GM12878 (cell line): ENCODE results near the gene ZNF532. TPM values are rescaled to one million over a fixed set of nuclear protein-coding genes. Genes with fewer than 3 reads are reported as not detected.

Source experiments
- BCL3 ChIP-seq: IDR thresholded peaks from 2 replicates; pipeline ENCODE4 v1.6.1; 2011; ENCODE audit warnings: borderline replicate concordance, low read depth, mild to moderate bottlenecking, moderate library complexity, low read length; ENCODE audit not compliant: insufficient read depth, poor library complexity, severe bottlenecking
- CEBPZ ChIP-seq: fragments of 150-350 bp; IDR thresholded peaks from 2 replicates; pipeline ENCODE4 v1.6.1; 2016; ENCODE audit warnings: low read depth, low read length
- ELK1 ChIP-seq: IDR thresholded peaks from 2 replicates; pipeline ENCODE4 v1.6.1; 2012; ENCODE audit warnings: low read depth, low read length, improper control_type of control experiment
- ETV6 ChIP-seq, 2 experiments: fragments of 450-650 bp in 1 of 2; IDR thresholded peaks in 1 of 2; conservative IDR thresholded peaks in 1 of 2; 2 replicates each; pipeline ENCODE4 v1.6.1; 2014; ENCODE audit warnings: antibody characterized with exemption in 1 of 2, borderline replicate concordance in 1 of 2, low read depth in 1 of 2, mild to moderate bottlenecking in 1 of 2, moderate library complexity in 1 of 2
- PAX5 ChIP-seq: IDR thresholded peaks from 2 replicates; pipeline ENCODE4 v1.6.1; 2011; ENCODE audit warnings: low read depth, low read length, borderline replicate concordance
- SREBF2 ChIP-seq: IDR thresholded peaks from 2 replicates; pipeline ENCODE4 v1.6.1; 2012; ENCODE audit warnings: mild to moderate bottlenecking, low read length
- YY1 ChIP-seq: IDR thresholded peaks from 2 replicates; pipeline ENCODE4 v1.6.1; 2011; ENCODE audit warnings: low read depth, mild to moderate bottlenecking, low read length
- ZBTB11 ChIP-seq: fragments of 450-650 bp; formaldehyde crosslinking; IDR thresholded peaks from 2 replicates; pipeline ENCODE4 v1.5.0; 2022; ENCODE audit warnings: mild to moderate bottlenecking, missing genetic modification characterization
- polyA plus RNA-seq, 11 experiments: library from polyadenylated mRNA; depleted of rRNA in 4 of 11; unstranded in 6 of 11; stranded (reverse) in 5 of 11; fragments of >200 nt; fragmentation: Nextera tagmentation in 4 of 11; fragmentation: Illumina TruSeq in 1 of 11; extraction: Ambion mirVana in 4 of 11; extraction: Trizol in 1 of 11; gene quantifications; 1 replicate in 1 of 11; 2 replicates in 10 of 11; pipeline versions ENCODE4 v1.2.1 to v1.2.3, GENCODE V29; 2011 to 2016; ENCODE audit warnings: inconsistent platforms in 2 of 11, missing spikeins in 2 of 11, low read depth in 1 of 11
- total RNA-seq, 4 experiments: library from RNA; depleted of rRNA in 3 of 4; stranded (reverse); fragments of >200 nt in 3 of 4; fragmentation: Illumina TruSeq in 1 of 4; extraction: Trizol in 1 of 4; gene quantifications; 2 replicates each; pipeline versions ENCODE4 v1.2.1 to v1.2.3, GENCODE V29; 2013 to 2021

ZNF532 gene
- total and polyA plus RNA-seq, 10 of the 15 experiments (the other 5 are each of a cell fraction or from before 2014, with no cell fraction given): 0.44 to 3.4 (median 1.4) TPM

GRCh38 chr18:58983260-58984155, 118.8 kb downstream of the ZNF532 start (continued):
- TF ChIP-seq CEBPZ (no peak), ETV6 (conservative IDR thresholded peaks at IDR 0.05 in 1 of 2, IDR thresholded peaks at IDR 0.05 in 1 of 2; ENCODE audit: borderline replicate concordance in 1 of 2, low read depth in 1 of 2) (no peak), PAX5 (no peak), SREBF2 (no peak), YY1 (no peak), ZBTB11 (no peak), BCL3 (no peak), ELK1 (no peak)
